WTC11 (cell line): ENCODE data around the gene PDLIM7. TPM values are rescaled to one million over a fixed set of nuclear protein-coding genes. Genes with fewer than 3 reads are reported as not detected.

Experiments
- ATAC-seq: fragments of 200-7000 bp; cut with Tn5 transposase; 2 replicates; pipeline ENCODE4 v1.10.0; 2021; ENCODE audit warnings: mild to moderate bottlenecking, moderate library complexity
- CTCF ChIA-PET: fragments of 300-600 bp; sonication (Branson Sonifier 250); formaldehyde crosslinking; loops from one replicate; lab custom pipeline; 2021; ENCODE audit warnings: antibody characterized with exemption; lab: Charles Lee
- POLR2A ChIA-PET: fragments of 350-600 bp; sonication (Branson Sonifier 250); formaldehyde crosslinking; loops from one replicate; lab custom pipeline; 2021; ENCODE audit warnings: antibody characterized with exemption; lab: Charles Lee
- DNase-seq: peaks from one replicate; pipeline ENCODE4 v3.0.0; 2021; ENCODE audit warnings: low spot score
- H3K27ac Mint-ChIP-seq: 2 replicates; pipeline ENCODE4 v1.8.0; 2021; ENCODE audit warnings: mixed read lengths
- H3K27me3 Mint-ChIP-seq: 2 replicates; pipeline ENCODE4 v1.8.0; 2021; ENCODE audit warnings: low read depth, mild to moderate bottlenecking, moderate library complexity, mixed read lengths
- H3K36me3 Mint-ChIP-seq: 2 replicates; pipeline ENCODE4 v1.8.0; 2021; ENCODE audit warnings: mixed read lengths
- H3K4me1 Mint-ChIP-seq: 2 replicates; pipeline ENCODE4 v1.8.0; 2022; ENCODE audit warnings: mixed read lengths
- H3K4me3 Mint-ChIP-seq: 2 replicates; pipeline ENCODE4 v1.8.0; 2021; ENCODE audit warnings: mild to moderate bottlenecking, moderate library complexity, mixed read lengths
- H3K9me3 Mint-ChIP-seq: 2 replicates; pipeline ENCODE4 v1.8.0; 2021; ENCODE audit warnings: mixed read lengths
- ATF6 ChIP-seq: sonication (generic); formaldehyde crosslinking; IDR thresholded peaks from 2 replicates; pipeline ENCODE4 v1.8.1; 2023; ENCODE audit warnings: mild to moderate bottlenecking, missing genetic modification reagents
- CDX4 ChIP-seq: fragments of 250-450 bp; sonication (Bioruptor Pico); IDR thresholded peaks from 2 replicates; pipeline ENCODE4 v1.9.0; 2021; ENCODE audit warnings: moderate library complexity, mild to moderate bottlenecking, inconsistent platforms, borderline replicate concordance
- CREB1 ChIP-seq: sonication (generic); formaldehyde crosslinking; IDR thresholded peaks from 2 replicates; pipeline ENCODE4 v1.8.0; 2023; ENCODE audit warnings: mild to moderate bottlenecking, missing genetic modification reagents
- EMX1 ChIP-seq: fragments of 250-450 bp; sonication (Bioruptor Pico); IDR thresholded peaks from 2 replicates; pipeline ENCODE4 v1.8.0; 2021; ENCODE audit warnings: mild to moderate bottlenecking
- ETV6 ChIP-seq: sonication (generic); formaldehyde crosslinking; IDR thresholded peaks from 2 replicates; pipeline ENCODE4 v1.8.1; 2022; ENCODE audit warnings: mild to moderate bottlenecking, missing genetic modification reagents
- FOXJ3 ChIP-seq: sonication (generic); formaldehyde crosslinking; IDR thresholded peaks from 2 replicates; pipeline ENCODE4 v1.9.0; 2021; ENCODE audit warnings: missing genetic modification reagents, mild to moderate bottlenecking, borderline replicate concordance
- FOXP1 ChIP-seq: sonication (generic); formaldehyde crosslinking; IDR thresholded peaks from 2 replicates; pipeline ENCODE4 v1.8.0; 2022; ENCODE audit warnings: missing genetic modification reagents, mild to moderate bottlenecking, moderate library complexity, borderline replicate concordance
- GABPB1 ChIP-seq: sonication (generic); formaldehyde crosslinking; IDR thresholded peaks from 2 replicates; pipeline ENCODE4 v1.8.1; 2023; ENCODE audit warnings: mild to moderate bottlenecking, missing genetic modification reagents
- GRHL2 ChIP-seq: fragments of 250-450 bp; sonication (Bioruptor Pico); IDR thresholded peaks from 2 replicates; pipeline ENCODE4 v1.8.0; 2022; ENCODE audit warnings: mild to moderate bottlenecking, moderate library complexity; ENCODE audit not compliant: insufficient replicate concordance, severe bottlenecking
- HMGA2 ChIP-seq: fragments of 250-450 bp; sonication (Bioruptor Pico); IDR thresholded peaks from 2 replicates; pipeline ENCODE4 v1.4.0; 2021; ENCODE audit warnings: mild to moderate bottlenecking, moderate library complexity
- JAZF1 ChIP-seq: fragments of 250-450 bp; sonication (Bioruptor Pico); IDR thresholded peaks from 2 replicates; pipeline ENCODE4 v1.9.0; 2021; ENCODE audit warnings: moderate library complexity, mild to moderate bottlenecking, inconsistent platforms
- NR3C1 ChIP-seq: sonication (generic); formaldehyde crosslinking; conservative IDR thresholded peaks from 2 replicates; pipeline ENCODE4 v1.8.1; 2023; ENCODE audit warnings: low read depth, mild to moderate bottlenecking, missing genetic modification reagents
- STAT6 ChIP-seq: sonication (generic); formaldehyde crosslinking; conservative IDR thresholded peaks from 2 replicates; pipeline ENCODE4 v1.8.1; 2023; ENCODE audit warnings: mild to moderate bottlenecking, low read depth, missing genetic modification reagents, moderate library complexity
- USF2 ChIP-seq: sonication (generic); formaldehyde crosslinking; IDR thresholded peaks from 2 replicates; pipeline ENCODE4 v1.8.1; 2023; ENCODE audit warnings: mild to moderate bottlenecking, missing genetic modification reagents, moderate library complexity
- ZMAT4 ChIP-seq: fragments of 250-450 bp; sonication (Bioruptor Pico); IDR thresholded peaks from 2 replicates; pipeline ENCODE4 v1.9.0; 2021; ENCODE audit warnings: mild to moderate bottlenecking
- ZNF138 ChIP-seq: sonication (generic); formaldehyde crosslinking; conservative IDR thresholded peaks from 2 replicates; pipeline ENCODE4 v1.8.1; 2022; ENCODE audit warnings: mild to moderate bottlenecking, moderate library complexity, missing genetic modification reagents
- ZNF219 ChIP-seq: sonication (generic); formaldehyde crosslinking; IDR thresholded peaks from 2 replicates; pipeline ENCODE4 v1.8.0; 2023; ENCODE audit warnings: missing genetic modification reagents, mild to moderate bottlenecking, borderline replicate concordance
- ZNF232 ChIP-seq: sonication (generic); formaldehyde crosslinking; IDR thresholded peaks from 2 replicates; pipeline ENCODE4 v1.8.0; 2022; ENCODE audit warnings: mild to moderate bottlenecking, missing genetic modification reagents
- ZNF416 ChIP-seq: fragments of 250-450 bp; sonication (Bioruptor Pico); IDR thresholded peaks from 2 replicates; pipeline ENCODE4 v1.9.0; 2021; ENCODE audit warnings: mild to moderate bottlenecking, inconsistent platforms
- ZNF423 ChIP-seq: fragments of 250-450 bp; sonication (Bioruptor Pico); IDR thresholded peaks from 2 replicates; pipeline ENCODE4 v2.1.2; 2022; ENCODE audit warnings: mild to moderate bottlenecking, moderate library complexity
- ZNF512 ChIP-seq: sonication (generic); formaldehyde crosslinking; IDR thresholded peaks from 2 replicates; pipeline ENCODE4 v1.8.1; 2022; ENCODE audit warnings: missing genetic modification reagents, borderline replicate concordance
- ZNF532 ChIP-seq: fragments of 250-450 bp; sonication (Bioruptor Pico); IDR thresholded peaks from 2 replicates; pipeline ENCODE4 v1.9.0; 2021; ENCODE audit warnings: mild to moderate bottlenecking, borderline replicate concordance
- total RNA-seq: library from RNA; stranded (reverse); gene quantifications from 3 replicates; pipeline ENCODE4 v1.2.3, GENCODE V29; 2021

The PDLIM7 gene
- total RNA-seq, 1 experiment from 2014 or later, result 142 TPM

GRCh38 chr5:177459357-177459756 lies 38.0 kb downstream of the PDLIM7 start:
- DNase-seq (no peak), ATAC-seq (no peak)
- ChIA-PET POLR2A (interaction anchor here (1.1 kb wide), 2 partner anchors 10 to 13 kb away, joined by 4 read pairs; no protein-coding TSS in a partner anchor), CTCF (interaction anchor here (0.6 to 2.8 kb wide), 3 partner anchors 33 to 56 kb away, joined by 7 to 41 read pairs (median 33); partner anchors contain the start of gene GRK6)
- Mint-ChIP-seq H3K4me1 (peaks cover 12% of the 10 kb centered on the region), H3K36me3 (peaks cover 39% of the 10 kb centered on the region), H3K27ac (no peak overlapping the region), H3K27me3 (no peaks in the 10 kb centered on the region)
- no peak for TF ChIP-seq ZNF232
- no peak for TF ChIP-seq USF2 (CRISPR knock-in tag)
- TF ChIP-seq ATF6 (CRISPR knock-in tag), result no peak
- TF ChIP-seq ZNF416 (CRISPR knock-in tag), result no peak
- TF ChIP-seq GRHL2 (CRISPR knock-in tag), result no peak
- no peak for TF ChIP-seq CREB1 (CRISPR knock-in tag)
- no peak for TF ChIP-seq JAZF1
- no peak for TF ChIP-seq FOXJ3 (CRISPR knock-in tag)
- TF ChIP-seq ZNF423 (CRISPR knock-in tag), result no peak
- no peak for TF ChIP-seq FOXP1 (CRISPR knock-in tag)
- TF ChIP-seq STAT6 (CRISPR knock-in tag), result no peak
- TF ChIP-seq, all 79 proteins: peak for 0
- Mint-ChIP-seq H3K4me3 (no peak overlapping the region), H3K9me3 (no peaks in the 10 kb centered on the region)

- no peak for ATAC-seq
- Mint-ChIP-seq H3K27me3 (no peaks in the 10 kb centered on the region), H3K36me3 (peaks cover 39% of the 10 kb centered on the region), H3K9me3 (no peaks in the 10 kb centered on the region), H3K4me1 (peaks cover 13% of the 10 kb centered on the region), H3K27ac (no peak overlapping the region), H3K4me3 (no peak overlapping the region)
- POLR2A ChIA-PET, result interaction anchor here (1.8 kb wide), 1 partner anchor 13 kb away, joined by 9 read pairs; no protein-coding TSS in a partner anchor
- CTCF ChIA-PET, result interaction anchor here (0.6 to 2.8 kb wide), 3 partner anchors 33 to 55 kb away, joined by 7 to 41 read pairs (median 33); partner anchors contain the start of gene GRK6
- DNase-seq, result no peak
- TF ChIP-seq FOXJ3 (CRISPR knock-in tag) (no peak), ZNF219 (CRISPR knock-in tag) (no peak), CREB1 (CRISPR knock-in tag) (no peak), CDX4 (CRISPR knock-in tag) (no peak), ETV6 (no peak), HMGA2 (CRISPR knock-in tag) (no peak), NR3C1 (CRISPR knock-in tag) (no peak), ZNF512 (CRISPR knock-in tag) (no peak), ZMAT4 (CRISPR knock-in tag) (no peak), ZNF423 (CRISPR knock-in tag) (no peak), GABPB1 (CRISPR knock-in tag) (no peak), EMX1 (CRISPR knock-in tag) (no peak), ZNF138 (no peak), ZNF532 (no peak)
These were observed 38.5 kb downstream of the PDLIM7 start for GRCh38 chr5:177458912-177459350.
